Measurements from ENCODE around the gene ILKAP. TPM values are rescaled to one million over a fixed set of nuclear protein-coding genes. Genes with fewer than 3 reads are reported as not detected.
A peak's percentile ranks its signal among the peaks of the same experiment; 100 is the strongest.

Gene ILKAP
- total and polyA plus RNA-seq, 8 donors, result 20.4 to 59.4 (median 37.8) TPM

DNA sequence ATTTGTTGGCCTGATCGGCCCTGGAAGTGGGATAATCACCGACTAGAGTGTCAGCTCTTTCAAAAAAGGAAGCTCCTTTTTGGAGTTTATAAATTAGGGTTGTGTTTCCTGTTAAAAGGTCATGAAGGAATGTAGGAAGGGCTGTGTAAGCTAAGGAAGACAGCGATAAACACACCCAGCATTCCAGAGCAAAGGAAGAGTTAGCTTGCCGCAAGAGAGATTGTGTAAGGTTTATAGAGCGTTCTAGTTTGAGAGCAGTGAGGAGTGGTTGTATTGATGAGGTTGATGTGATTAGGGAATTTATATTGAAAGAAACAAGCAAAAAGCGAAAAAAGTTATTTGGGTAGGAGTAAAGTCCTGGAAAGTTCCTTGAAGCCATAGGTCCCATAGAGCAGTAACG lies 3.5 kb upstream of the ILKAP start:
- no peak overlapping the region for H3K4me3 ChIP-seq
- H3K4me1 ChIP-seq, result peaks cover 9 to 12% (median 10%) of the 10 kb centered on the region in 4 donors
- no peak overlapping the region for H3K27ac ChIP-seq
- intact Hi-C loops (cut with DNase I; ENCODE audit: low total_unique reads), result no loop called here
- H3K36me3 ChIP-seq, result no peaks in the 10 kb centered on the region
- WGBS, 5 donors, result 69 to 86% (median 79%) methylated on average over 7 of the region's 7 CpGs
- no peaks in the 10 kb centered on the region for H3K27me3 ChIP-seq
- no peak for DNase-seq
- no peak for TF ChIP-seq EP300 (IDR thresholded peaks at IDR 0.05)
- TF ChIP-seq POLR2AphosphoS5 (IDR thresholded peaks at IDR 0.05), result no peak
- TF ChIP-seq POLR2A (IDR thresholded peaks at IDR 0.05), result no peak
- no peak for TF ChIP-seq CTCF (IDR thresholded peaks at IDR 0.05)
- H3K9me3 ChIP-seq, result no peaks in the 10 kb centered on the region

GRCh38 chr2:238203973-238204683 lies 633 bp upstream of the ILKAP start:
- no peaks in the 10 kb centered on the region for H3K9me3 ChIP-seq
- no peaks in the 10 kb centered on the region for H3K27me3 ChIP-seq
- no peaks in the 10 kb centered on the region for H3K36me3 ChIP-seq
- intact Hi-C loops (cut with DNase I; ENCODE audit: low total_unique reads), result no loop called here
- H3K27ac ChIP-seq, result peak overlapping the region; percentile 65 to 98 (median 88)
- no peak for TF ChIP-seq POLR2A (IDR thresholded peaks at IDR 0.05)
- no peak for TF ChIP-seq EP300 (IDR thresholded peaks at IDR 0.05)
- no peak for TF ChIP-seq CTCF (IDR thresholded peaks at IDR 0.05)
- no peak for TF ChIP-seq POLR2AphosphoS5 (IDR thresholded peaks at IDR 0.05)
- H3K4me3 ChIP-seq, result peak overlapping the region; percentile 62 to 89 (median 76)
- DNase-seq, result no peak
- peaks cover 19 to 41% (median 33%) of the 10 kb centered on the region in 4 donors for H3K4me1 ChIP-seq
- 48 to 60% (median 58%) methylated on average over 18 of the region's 18 CpGs for WGBS, 5 donors

GRCh38 chr2:238202326-238203093 lies 985 bp downstream of the ILKAP start:
- WGBS, 5 donors, result 5 to 9% (median 7%) methylated on average over 27 of the region's 27 CpGs
- peaks cover 19 to 56% (median 43%) of the 10 kb centered on the region in 4 donors for H3K4me1 ChIP-seq
- intact Hi-C loops (cut with DNase I; ENCODE audit: low total_unique reads), result no loop called here

More at GRCh38 chr2:238202326-238203093, 985 bp downstream of the ILKAP start:
- Histone ChIP-seq H3K27me3 (no peaks in the 10 kb centered on the region), H3K4me3 (peak overlapping the region; percentile 62 to 89 (median 76)), H3K27ac (peak overlapping the region; percentile 81 to 99 (median 94)), H3K9me3 (no peaks in the 10 kb centered on the region), H3K36me3 (no peaks in the 10 kb centered on the region)
- TF ChIP-seq POLR2AphosphoS5 (IDR thresholded peaks at IDR 0.05) (no peak), POLR2A (IDR thresholded peaks at IDR 0.05) (no peak), CTCF (IDR thresholded peaks at IDR 0.05) (no peak), EP300 (IDR thresholded peaks at IDR 0.05) (no peak)
- DNase-seq, result peak in 1 of 2 donors; percentile 42

Data from stomach (tissue), 9 donors.